Lower leg skin (tissue), 3 donors: ENCODE data around the gene ITGA3.

Source experiments
- POLR2A ChIP-seq, 2 donors: fragments of 450-650 bp; IDR thresholded peaks; one replicate each; pipeline ENCODE4 v1.6.1; 2016 to 2017; ENCODE audit warnings: antibody characterized with exemption in 2 of 2, mild to moderate bottlenecking in 1 of 2, moderate library complexity in 1 of 2
- TF ChIP-seq, protein P1 (sequence below), 3 donors: fragments of 450-650 bp; IDR thresholded peaks; one replicate each; pipeline ENCODE4 v1.5.1; 2016; ENCODE audit warnings: antibody characterized with exemption in 3 of 3, mild to moderate bottlenecking in 3 of 3, moderate library complexity in 2 of 3

DNA sequence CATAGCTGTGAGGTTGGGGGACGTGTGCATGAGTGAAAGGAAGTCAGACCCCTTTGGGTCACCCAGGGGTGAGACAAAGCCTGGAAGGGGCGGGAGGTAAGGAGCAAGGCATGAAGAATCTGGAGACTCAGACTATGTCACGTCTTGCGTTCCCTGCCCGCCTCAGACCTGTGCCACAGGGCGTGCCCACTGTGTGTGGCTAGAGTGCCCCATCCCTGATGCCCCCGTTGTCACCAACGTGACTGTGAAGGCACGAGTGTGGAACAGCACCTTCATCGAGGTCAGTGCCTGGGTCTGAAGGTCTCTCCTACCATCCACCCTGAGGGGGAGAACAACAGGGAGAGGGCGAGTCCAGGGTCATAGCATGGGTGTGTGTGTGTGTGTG, 24.2 kb downstream of the ITGA3 start:
- TF ChIP-seq, protein P1, sequence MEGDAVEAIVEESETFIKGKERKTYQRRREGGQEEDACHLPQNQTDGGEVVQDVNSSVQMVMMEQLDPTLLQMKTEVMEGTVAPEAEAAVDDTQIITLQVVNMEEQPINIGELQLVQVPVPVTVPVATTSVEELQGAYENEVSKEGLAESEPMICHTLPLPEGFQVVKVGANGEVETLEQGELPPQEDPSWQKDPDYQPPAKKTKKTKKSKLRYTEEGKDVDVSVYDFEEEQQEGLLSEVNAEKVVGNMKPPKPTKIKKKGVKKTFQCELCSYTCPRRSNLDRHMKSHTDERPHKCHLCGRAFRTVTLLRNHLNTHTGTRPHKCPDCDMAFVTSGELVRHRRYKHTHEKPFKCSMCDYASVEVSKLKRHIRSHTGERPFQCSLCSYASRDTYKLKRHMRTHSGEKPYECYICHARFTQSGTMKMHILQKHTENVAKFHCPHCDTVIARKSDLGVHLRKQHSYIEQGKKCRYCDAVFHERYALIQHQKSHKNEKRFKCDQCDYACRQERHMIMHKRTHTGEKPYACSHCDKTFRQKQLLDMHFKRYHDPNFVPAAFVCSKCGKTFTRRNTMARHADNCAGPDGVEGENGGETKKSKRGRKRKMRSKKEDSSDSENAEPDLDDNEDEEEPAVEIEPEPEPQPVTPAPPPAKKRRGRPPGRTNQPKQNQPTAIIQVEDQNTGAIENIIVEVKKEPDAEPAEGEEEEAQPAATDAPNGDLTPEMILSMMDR (IDR thresholded peaks at IDR 0.05) = no peak
- no peak for TF ChIP-seq POLR2A (IDR thresholded peaks at IDR 0.05)
